ENCODE measurements around the gene NACC2. TPM values are rescaled to one million over a fixed set of nuclear protein-coding genes. Genes with fewer than 3 reads are reported as not detected.

Gene NACC2
- total and polyA plus RNA-seq, 10 of the 15 experiments (the other 5 are each of a cell fraction or from before 2014, with no cell fraction given), result 0.66 to 14.7 (median 3.5) TPM

DNA sequence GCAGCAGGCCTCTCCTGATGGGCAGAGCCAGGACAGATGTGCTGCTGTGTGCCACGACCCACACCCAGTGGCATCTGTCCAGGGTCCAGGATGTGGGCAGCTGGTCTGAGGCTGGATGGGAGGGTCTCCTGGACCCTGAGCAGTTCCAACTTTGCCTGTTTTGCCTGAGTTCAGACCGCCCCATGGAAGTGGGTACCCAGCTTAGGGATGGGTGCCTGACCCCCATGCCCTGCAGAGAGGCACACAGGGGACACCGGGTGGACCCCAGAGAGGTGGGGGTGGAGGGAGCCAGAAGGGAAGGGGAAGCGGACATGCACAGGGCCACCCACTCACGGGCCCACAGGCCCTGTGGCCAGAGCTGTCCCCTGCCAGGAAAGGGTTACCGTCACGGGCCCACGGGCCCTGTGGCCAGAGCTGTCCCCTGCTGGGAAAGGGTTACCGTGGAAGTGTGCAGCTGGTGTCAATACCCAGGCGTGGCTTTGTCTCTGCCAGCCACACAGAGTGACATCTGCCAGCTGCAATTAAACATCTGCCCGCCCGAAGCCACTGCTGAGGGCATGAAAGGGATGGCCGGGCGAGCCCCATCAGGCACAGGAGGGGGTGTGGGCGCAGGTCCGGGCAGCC is 50.0 kb downstream of the NACC2 start:
- Histone ChIP-seq H3K79me2 (ENCODE audit: control insufficient read depth, insufficient read depth, low read length) (no peaks in the 10 kb centered on the region), H4K20me1 (ENCODE audit: control insufficient read depth, insufficient read depth) (no peaks in the 10 kb centered on the region; the same call in 1 of the 2 replicates), H3K27ac (ENCODE audit: control insufficient read depth, insufficient read depth) (no peak overlapping the region), H3K4me2 (ENCODE audit: control insufficient read depth, insufficient read depth) (no peak overlapping the region), H3K36me3 (ENCODE audit: control insufficient read depth in 2 of 2, insufficient read depth in 2 of 2, low read length in 1 of 2) (peaks cover 0 to 3% of the 10 kb centered on the region in 2 experiments; a peak in 2 of 4 replicates), H3K9me3 (replicated peaks; ENCODE audit: control insufficient read depth, insufficient read depth, low read length) (no peaks in the 10 kb centered on the region), H3K4me3 (no peak overlapping the region), H3K9ac (ENCODE audit: control insufficient read depth, insufficient read depth, low read length) (no peak overlapping the region), H2AFZ (ENCODE audit: control insufficient read depth, low read depth, low read length) (no peak overlapping the region), H3K4me1 (ENCODE audit: control insufficient read depth, insufficient read depth, low read length) (no peaks in the 10 kb centered on the region), H3K27me3 (replicated peaks in 1 of 2; ENCODE audit: control insufficient read depth in 2 of 2, insufficient read depth in 2 of 2, low read length in 1 of 2) (no peaks in the 10 kb centered on the region)
- ChIA-PET CTCF (no interaction called here), SMC1A (ENCODE audit: uncharacterized antibody, unreplicated experiment) (no interaction called here), POLR2A (no interaction called here), RAD21 (ENCODE audit: unreplicated experiment) (no interaction called here)
- intact Hi-C loops (cut with micrococcal nuclease; ENCODE audit: unreplicated experiment) (no loop called here), in situ Hi-C loops (cut with MboI) (no loop called here)
- no peak for ATAC-seq
- BruUV-seq (replicated peaks), result no TSS peak
- no peak for DNase-seq (ENCODE audit: low read depth, low spot score)
- TF ChIP-seq BCL11A (IDR thresholded peaks at IDR 0.05; ENCODE audit: low read depth, low read length) (no peak), NFYB (IDR thresholded peaks at IDR 0.05; ENCODE audit: insufficient read depth, low read depth, low read length) (no peak), ASH2L (IDR thresholded peaks at IDR 0.05; ENCODE audit: borderline replicate concordance, low read depth) (no peak), RUNX3 (IDR thresholded peaks at IDR 0.05; ENCODE audit: low read length) (no peak)
- TF ChIP-seq, protein P1, sequence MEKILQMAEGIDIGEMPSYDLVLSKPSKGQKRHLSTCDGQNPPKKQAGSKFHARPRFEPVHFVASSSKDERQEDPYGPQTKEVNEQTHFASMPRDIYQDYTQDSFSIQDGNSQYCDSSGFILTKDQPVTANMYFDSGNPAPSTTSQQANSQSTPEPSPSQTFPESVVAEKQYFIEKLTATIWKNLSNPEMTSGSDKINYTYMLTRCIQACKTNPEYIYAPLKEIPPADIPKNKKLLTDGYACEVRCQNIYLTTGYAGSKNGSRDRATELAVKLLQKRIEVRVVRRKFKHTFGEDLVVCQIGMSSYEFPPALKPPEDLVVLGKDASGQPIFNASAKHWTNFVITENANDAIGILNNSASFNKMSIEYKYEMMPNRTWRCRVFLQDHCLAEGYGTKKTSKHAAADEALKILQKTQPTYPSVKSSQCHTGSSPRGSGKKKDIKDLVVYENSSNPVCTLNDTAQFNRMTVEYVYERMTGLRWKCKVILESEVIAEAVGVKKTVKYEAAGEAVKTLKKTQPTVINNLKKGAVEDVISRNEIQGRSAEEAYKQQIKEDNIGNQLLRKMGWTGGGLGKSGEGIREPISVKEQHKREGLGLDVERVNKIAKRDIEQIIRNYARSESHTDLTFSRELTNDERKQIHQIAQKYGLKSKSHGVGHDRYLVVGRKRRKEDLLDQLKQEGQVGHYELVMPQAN (conservative IDR thresholded peaks at IDR 0.05), result no peak
- FAIRE-seq, result no peak
- 62% methylated on average over 14 of the region's 16 CpGs for WGBS (ENCODE audit: insufficient coverage, insufficient replicate concordance, low lambda C conversion rate, missing lambda C conversion rate)

All from GM12878 (cell line).